ENCODE data around the gene CD300LF. TPM values are rescaled to one million over a fixed set of nuclear protein-coding genes. Genes with fewer than 3 reads are reported as not detected.

CD300LF gene
- total RNA-seq, 1 donor from 2014 or later, result not detected

GRCh38 chr17:74738051-74738996 is 25.6 kb upstream of the CD300LF start:
- Mint-ChIP-seq H3K9me3 (no peaks in the 10 kb centered on the region), H3K27ac (no peak overlapping the region), H3K4me3 (peak overlapping the region; percentile 55), H3K4me1 (peaks cover 15% of the 10 kb centered on the region), H3K36me3 (no peaks in the 10 kb centered on the region), H3K27me3 (ENCODE audit: low read depth) (peaks cover 37% of the 10 kb centered on the region)
- no peak for TF ChIP-seq CTCF (IDR thresholded peaks at IDR 0.05; ENCODE audit: unreplicated experiment)
- no peak for DNase-seq (ENCODE audit: low spot score in 2 of 2, unreplicated experiment in 2 of 2)

GRCh38 chr17:74737299-74738050 is 24.8 kb upstream of the CD300LF start:
- no peaks in the 10 kb centered on the region for H3K36me3 Mint-ChIP-seq
- H3K27me3 Mint-ChIP-seq (ENCODE audit: low read depth), result peaks cover 35% of the 10 kb centered on the region
- peak; percentile 37 for TF ChIP-seq CTCF (IDR thresholded peaks at IDR 0.05; ENCODE audit: unreplicated experiment)
- no peak for DNase-seq (ENCODE audit: low spot score in 2 of 2, unreplicated experiment in 2 of 2)
- no peak overlapping the region for H3K27ac Mint-ChIP-seq
- H3K4me3 Mint-ChIP-seq, result peak overlapping the region; percentile 55
- peaks cover 15% of the 10 kb centered on the region for H3K4me1 Mint-ChIP-seq
- no peaks in the 10 kb centered on the region for H3K9me3 Mint-ChIP-seq

- H3K4me1 Mint-ChIP-seq, result peaks cover 15% of the 10 kb centered on the region
- no peaks in the 10 kb centered on the region for H3K36me3 Mint-ChIP-seq
- no peaks in the 10 kb centered on the region for H3K9me3 Mint-ChIP-seq
- H3K27ac Mint-ChIP-seq, result no peak within 1 kb of the TSS
- no peak for TF ChIP-seq CTCF (IDR thresholded peaks at IDR 0.05; ENCODE audit: unreplicated experiment)
- H3K27me3 Mint-ChIP-seq (ENCODE audit: low read depth), result peaks cover 35% of the 10 kb centered on the region
- DNase-seq (ENCODE audit: low spot score in 2 of 2, unreplicated experiment in 2 of 2), result no peak
- H3K4me3 Mint-ChIP-seq, result peak within 1 kb of the TSS; percentile 55
Measured at GRCh38 chr17:74736513-74737298, 24.0 kb upstream of the CD300LF start, which contains the start of gene RAB37. RAB37 (plus strand) TSS chr17:74737256; CDS start chr17:74737273, 17 bp downstream.

GRCh38 chr17:74734256-74734655 is 21.5 kb upstream of the CD300LF start:
- TF ChIP-seq CTCF (IDR thresholded peaks at IDR 0.05; ENCODE audit: unreplicated experiment), result no peak
- DNase-seq (ENCODE audit: low spot score in 2 of 2, unreplicated experiment in 2 of 2), result no peak
- Mint-ChIP-seq H3K27ac (no peak overlapping the region), H3K27me3 (ENCODE audit: low read depth) (peaks cover 23% of the 10 kb centered on the region), H3K4me3 (no peak overlapping the region), H3K36me3 (no peaks in the 10 kb centered on the region), H3K4me1 (peaks cover 15% of the 10 kb centered on the region), H3K9me3 (no peaks in the 10 kb centered on the region)

All from mesothelial cell of epicardium (in vitro differentiated cells).